Naive thymus-derived CD4-positive, alpha-beta T cell (primary cell): ENCODE results near the gene SLC9A3. TPM values are rescaled to one million over a fixed set of nuclear protein-coding genes. Genes with fewer than 3 reads are reported as not detected.

Experiments
- ATAC-seq: fragments of 150-1000 bp; cut with Tn5 transposase; 2 replicates; pipeline ENCODE4 v1.10.0; 2021; ENCODE audit warnings: mild to moderate bottlenecking, moderate library complexity
- CTCF ChIA-PET: fragments of 350-600 bp; sonication (Branson Sonifier 250); formaldehyde crosslinking; loops from one replicate; lab custom pipeline; 2021; ENCODE audit warnings: antibody characterized with exemption; lab: Charles Lee
- POLR2A ChIA-PET: fragments of 350-600 bp; sonication (Branson Sonifier 250); formaldehyde crosslinking; loops from one replicate; lab custom pipeline; 2021; ENCODE audit warnings: antibody characterized with exemption, inconsistent platforms; lab: Charles Lee
- DNase-seq, 9 donors: peaks; one replicate each; pipeline versions ENCODE4 v3.0.0 to v3.0.0-alpha.2; 2020 to 2022; ENCODE audit warnings: mixed read lengths in 1 of 9
- H3K27ac ChIP-seq: one replicate; pipeline ENCODE4 v1.7.0; 2013; ENCODE audit warnings: mild to moderate bottlenecking, low read depth, low read length, moderate library complexity
- H3K27me3 ChIP-seq, 2 donors: one replicate each; pipeline ENCODE4 v1.7.0; 2013; ENCODE audit warnings: low read length in 2 of 2, mild to moderate bottlenecking in 2 of 2, moderate library complexity in 2 of 2; ENCODE audit not compliant: control insufficient read depth in 2 of 2, insufficient read depth in 2 of 2
- H3K36me3 ChIP-seq, 3 experiments: 1 replicate in 2 of 3; 2 replicates in 1 of 3; pipeline ENCODE4 v1.7.0; 2013; ENCODE audit warnings: low read length in 3 of 3, mild to moderate bottlenecking in 3 of 3, moderate library complexity in 1 of 3; ENCODE audit not compliant: insufficient read depth in 3 of 3, control insufficient read depth in 2 of 3
- H3K4me1 ChIP-seq, 2 donors: one replicate each; pipeline ENCODE4 v1.7.0; 2013; ENCODE audit warnings: low read length in 2 of 2, mild to moderate bottlenecking in 2 of 2, moderate library complexity in 1 of 2; ENCODE audit not compliant: control insufficient read depth in 2 of 2, insufficient read depth in 2 of 2
- H3K4me3 ChIP-seq: 2 replicates; pipeline ENCODE4 v1.7.0; 2013; ENCODE audit warnings: mild to moderate bottlenecking, low read length
- H3K9me3 ChIP-seq, 3 experiments: 1 replicate in 2 of 3; 2 replicates in 1 of 3; pipeline ENCODE4 v1.7.0; 2013; ENCODE audit warnings: low read length in 3 of 3; ENCODE audit not compliant: control insufficient read depth in 2 of 3
- H3K27ac Mint-ChIP-seq, 9 donors: one replicate each; pipeline ENCODE4 v1.8.0; 2020 to 2022; ENCODE audit warnings: mixed read lengths in 9 of 9, mild to moderate bottlenecking in 8 of 9, moderate library complexity in 5 of 9, inconsistent platforms in 2 of 9
- H3K27me3 Mint-ChIP-seq, 5 donors: one replicate each; pipeline ENCODE4 v1.8.0; 2021 to 2022; ENCODE audit warnings: mixed read lengths in 5 of 5, mild to moderate bottlenecking in 1 of 5
- H3K36me3 Mint-ChIP-seq, 5 donors: one replicate each; pipeline ENCODE4 v1.8.0; 2020 to 2022; ENCODE audit warnings: mixed read lengths in 5 of 5, mild to moderate bottlenecking in 3 of 5, inconsistent platforms in 1 of 5
- H3K4me1 Mint-ChIP-seq, 7 donors: one replicate each; pipeline ENCODE4 v1.8.0; 2020 to 2022; ENCODE audit warnings: mixed read lengths in 7 of 7, mild to moderate bottlenecking in 3 of 7, inconsistent platforms in 1 of 7
- H3K4me3 Mint-ChIP-seq, 10 donors: one replicate each; pipeline ENCODE4 v1.8.0; 2020 to 2022; ENCODE audit warnings: mild to moderate bottlenecking in 10 of 10, mixed read lengths in 10 of 10, moderate library complexity in 6 of 10, inconsistent platforms in 2 of 10
- H3K9me3 Mint-ChIP-seq, 11 donors: one replicate each; pipeline ENCODE4 v1.8.0; 2020 to 2022; ENCODE audit warnings: mixed read lengths in 11 of 11, mild to moderate bottlenecking in 4 of 11, inconsistent platforms in 1 of 11, moderate library complexity in 1 of 11
- intact Hi-C, 2 donors: fragments of 100-400 bp; cut with micrococcal nuclease; formaldehyde crosslinking; loops; one replicate each; pipeline ENCODE4 v1.15.1; 2023
- polyA plus RNA-seq, 2 donors: library from polyadenylated mRNA; unstranded; fragments of 300-500 nt; fragmentation: Illumina TruSeq; gene quantifications; one replicate each; pipeline ENCODE4 v1.2.3, GENCODE V29; 2021
- total RNA-seq, 6 experiments: library from RNA in 5 of 6; stranded (reverse) in 5 of 6; gene quantifications; 1 replicate in 5 of 6; 2 replicates in 1 of 6; pipeline ENCODE4 v1.2.3 and lab custom pipeline; 2021 to 2026

The SLC9A3 gene
- total and polyA plus RNA-seq, 7 experiments from 2014 or later = 1.5 to 5.5 (median 3.2) TPM

GRCh38 chr5:478369-478981, 45.8 kb downstream of the SLC9A3 start:
- ATAC-seq (no peak), DNase-seq (peak in 1 of 9 donors; percentile 6)
- no peak overlapping the region for H3K4me3 ChIP-seq
- no peaks in the 10 kb centered on the region for H3K9me3 ChIP-seq
- H3K27ac ChIP-seq = no peak overlapping the region
- CTCF ChIA-PET = no interaction called here
- intact Hi-C loops = no loop called here
- H3K27me3 ChIP-seq = peaks cover 0 to 3% of the 10 kb centered on the region in 2 donors
- Mint-ChIP-seq H3K4me3 (no peak overlapping the region), H3K4me1 (peaks cover 0 to 8% (median 0%) of the 10 kb centered on the region in 7 donors), H3K36me3 (no peaks in the 10 kb centered on the region), H3K27ac (no peak overlapping the region), H3K27me3 (peaks cover 0 to 17% (median 8%) of the 10 kb centered on the region in 5 donors), H3K9me3 (no peaks in the 10 kb centered on the region)
- POLR2A ChIA-PET = no interaction called here
- H3K36me3 ChIP-seq = no peaks in the 10 kb centered on the region
- no peaks in the 10 kb centered on the region for H3K4me1 ChIP-seq

GRCh38 chr5:477871-478270, 46.4 kb downstream of the SLC9A3 start:
- no peaks in the 10 kb centered on the region for H3K9me3 ChIP-seq
- no peak for ATAC-seq
- DNase-seq = no peak
- Mint-ChIP-seq H3K27me3 (peaks cover 0 to 17% (median 8%) of the 10 kb centered on the region in 5 donors), H3K4me3 (peak overlapping the region in 1 of 10 donors; percentile 49), H3K36me3 (no peaks in the 10 kb centered on the region), H3K27ac (no peak overlapping the region), H3K9me3 (no peaks in the 10 kb centered on the region), H3K4me1 (peaks cover 0 to 8% (median 0%) of the 10 kb centered on the region in 7 donors)
- no peaks in the 10 kb centered on the region for H3K4me1 ChIP-seq
- peaks cover 0 to 3% of the 10 kb centered on the region in 2 donors for H3K27me3 ChIP-seq
- H3K4me3 ChIP-seq = no peak overlapping the region
- no peak overlapping the region for H3K27ac ChIP-seq
- CTCF ChIA-PET = no interaction called here
- no peaks in the 10 kb centered on the region for H3K36me3 ChIP-seq
- intact Hi-C loops = no loop called here
- POLR2A ChIA-PET = no interaction called here

- Histone ChIP-seq H3K4me3 (no peak overlapping the region), H3K4me1 (peaks cover 0 to 3% of the 10 kb centered on the region in 2 donors), H3K36me3 (no peaks in the 10 kb centered on the region), H3K27me3 (peaks cover 0 to 3% of the 10 kb centered on the region in 2 donors), H3K9me3 (no peaks in the 10 kb centered on the region), H3K27ac (no peak overlapping the region)
- intact Hi-C loops = no loop called here
- Mint-ChIP-seq H3K4me3 (no peak overlapping the region), H3K27me3 (peaks cover 0 to 17% (median 8%) of the 10 kb centered on the region in 5 donors), H3K36me3 (no peaks in the 10 kb centered on the region), H3K27ac (no peak overlapping the region), H3K9me3 (no peaks in the 10 kb centered on the region), H3K4me1 (peaks cover 0 to 8% (median 0%) of the 10 kb centered on the region in 7 donors)
- DNase-seq (no peak), ATAC-seq (no peak)
- ChIA-PET CTCF (no interaction called here), POLR2A (no interaction called here)
Measured at GRCh38 chr5:477247-477646, 47.0 kb downstream of the SLC9A3 start.

GRCh38 chr5:476814-477175, 47.5 kb downstream of the SLC9A3 start:
- Mint-ChIP-seq H3K9me3 (no peaks in the 10 kb centered on the region), H3K27ac (no peak overlapping the region), H3K4me3 (peak overlapping the region in 1 of 10 donors; percentile 2), H3K27me3 (peaks cover 0 to 17% (median 8%) of the 10 kb centered on the region in 5 donors), H3K4me1 (peaks cover 2 to 11% (median 3%) of the 10 kb centered on the region in 7 donors), H3K36me3 (peaks cover 0 to 2% (median 0%) of the 10 kb centered on the region in 5 donors)
- H3K4me3 ChIP-seq = no peak overlapping the region
- DNase-seq (no peak), ATAC-seq (no peak)
- intact Hi-C loops = no loop called here
- H3K4me1 ChIP-seq = peaks cover 3 to 8% of the 10 kb centered on the region in 2 donors
- ChIA-PET CTCF (no interaction called here), POLR2A (no interaction called here)
- no peaks in the 10 kb centered on the region for H3K36me3 ChIP-seq
- H3K9me3 ChIP-seq = no peaks in the 10 kb centered on the region
- H3K27ac ChIP-seq = no peak overlapping the region
- H3K27me3 ChIP-seq = peaks cover 0 to 3% of the 10 kb centered on the region in 2 donors

GRCh38 chr5:476102-476813, 48.0 kb downstream of the SLC9A3 start:
- Mint-ChIP-seq H3K27ac (no peak overlapping the region), H3K4me1 (peaks cover 6 to 16% (median 8%) of the 10 kb centered on the region in 7 donors), H3K9me3 (no peaks in the 10 kb centered on the region), H3K4me3 (peak overlapping the region in 5 of 10 donors; percentile 11 to 76 (median 45)), H3K36me3 (peaks cover 0 to 5% (median 3%) of the 10 kb centered on the region in 5 donors), H3K27me3 (peaks cover 0 to 15% (median 8%) of the 10 kb centered on the region in 5 donors)
- DNase-seq = no peak
- intact Hi-C loops = no loop called here
- H3K9me3 ChIP-seq = no peaks in the 10 kb centered on the region
- H3K4me1 ChIP-seq = peaks cover 9 to 13% of the 10 kb centered on the region in 2 donors
- ATAC-seq = no peak
- H3K36me3 ChIP-seq = no peaks in the 10 kb centered on the region
- peaks cover 0 to 3% of the 10 kb centered on the region in 2 donors for H3K27me3 ChIP-seq
- ChIA-PET CTCF (no interaction called here), POLR2A (no interaction called here)
- H3K4me3 ChIP-seq = no peak overlapping the region
- no peak overlapping the region for H3K27ac ChIP-seq

GRCh38 chr5:475704-476101, 48.5 kb downstream of the SLC9A3 start:
- H3K9me3 Mint-ChIP-seq = no peaks in the 10 kb centered on the region
- peaks cover 0 to 3% of the 10 kb centered on the region in 2 donors for H3K27me3 ChIP-seq
- H3K36me3 ChIP-seq = no peaks in the 10 kb centered on the region
- peaks cover 14 to 17% of the 10 kb centered on the region in 2 donors for H3K4me1 ChIP-seq
- ChIA-PET POLR2A (no interaction called here), CTCF (no interaction called here)
- peaks cover 0 to 5% (median 3%) of the 10 kb centered on the region in 5 donors for H3K36me3 Mint-ChIP-seq
- H3K4me3 ChIP-seq = no peak overlapping the region
- DNase-seq (no peak), ATAC-seq (no peak)
- H3K9me3 ChIP-seq = no peaks in the 10 kb centered on the region
- intact Hi-C loops = no loop called here
- H3K4me3 Mint-ChIP-seq = peak overlapping the region in 8 of 10 donors; percentile 23 to 91 (median 46)
- no peak overlapping the region for H3K27ac Mint-ChIP-seq
- peaks cover 0 to 10% (median 8%) of the 10 kb centered on the region in 5 donors for H3K27me3 Mint-ChIP-seq
- H3K27ac ChIP-seq = no peak overlapping the region
- peaks cover 8 to 19% (median 13%) of the 10 kb centered on the region in 7 donors for H3K4me1 Mint-ChIP-seq
